ENCODE results near the gene LRG1.

GRCh38 chr19:4580021-4580901 is 40.4 kb upstream of the LRG1 start:
- TF ChIP-seq CTCF (IDR thresholded peaks at IDR 0.05 in 2 of 3, conservative IDR thresholded peaks at IDR 0.05 in 1 of 3; ENCODE audit: control insufficient read depth in 2 of 3, extremely low read depth in 1 of 3, insufficient read depth in 1 of 3, low read depth in 3 of 3, low read length in 3 of 3) (no peak), POU2F2 (IDR thresholded peaks at IDR 0.05; ENCODE audit: borderline replicate concordance, low read depth, low read length) (no peak), TBL1XR1 (IDR thresholded peaks at IDR 0.05; ENCODE audit: low read depth, low read length) (no peak), SMC3 (IDR thresholded peaks at IDR 0.05; ENCODE audit: borderline replicate concordance, low read length) (no peak), TAF1 (IDR thresholded peaks at IDR 0.05; ENCODE audit: borderline replicate concordance, low read depth, low read length) (no peak), MYC (IDR thresholded peaks at IDR 0.05; ENCODE audit: insufficient read depth, insufficient read length, insufficient replicate concordance, low read length, severe bottlenecking) (no peak)
